Kidney tubule cell (primary cell): ENCODE measurements around the gene COG7.
A peak's percentile ranks its signal among the peaks of the same experiment; 100 is the strongest.
"Not testable (repeated sequence)": the region's sequence is repeated elsewhere in the genome, so short reads cannot be mapped to it uniquely, and the experiment has no call there.

ENCODE experiments used
- DNase-seq: peaks from one replicate; pipeline ENCODE4 v3.0.0-alpha.2; 2018; ENCODE audit warnings: low spot score

COG7 gene

DNA sequence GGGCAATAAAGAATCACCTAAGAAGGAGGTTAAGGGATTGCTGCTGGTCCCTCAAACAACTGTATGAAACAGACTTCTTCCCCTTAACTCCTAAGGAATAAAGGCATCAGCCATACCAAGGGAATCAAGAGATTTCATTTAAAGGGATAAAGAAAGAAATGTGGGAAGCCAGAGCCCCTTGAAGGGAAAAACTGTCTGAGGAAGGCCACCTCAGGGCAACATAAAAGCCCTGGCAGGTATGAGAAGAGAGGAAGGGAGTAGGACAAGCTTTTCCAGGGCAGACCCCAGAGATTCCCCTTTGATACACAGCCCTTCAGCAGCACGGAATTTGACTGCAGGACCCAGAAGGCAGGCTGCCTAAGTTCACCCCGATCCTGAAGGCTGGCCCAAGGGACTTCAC is 43.5 kb downstream of the COG7 start:
- DNase-seq: no peak

DNA sequence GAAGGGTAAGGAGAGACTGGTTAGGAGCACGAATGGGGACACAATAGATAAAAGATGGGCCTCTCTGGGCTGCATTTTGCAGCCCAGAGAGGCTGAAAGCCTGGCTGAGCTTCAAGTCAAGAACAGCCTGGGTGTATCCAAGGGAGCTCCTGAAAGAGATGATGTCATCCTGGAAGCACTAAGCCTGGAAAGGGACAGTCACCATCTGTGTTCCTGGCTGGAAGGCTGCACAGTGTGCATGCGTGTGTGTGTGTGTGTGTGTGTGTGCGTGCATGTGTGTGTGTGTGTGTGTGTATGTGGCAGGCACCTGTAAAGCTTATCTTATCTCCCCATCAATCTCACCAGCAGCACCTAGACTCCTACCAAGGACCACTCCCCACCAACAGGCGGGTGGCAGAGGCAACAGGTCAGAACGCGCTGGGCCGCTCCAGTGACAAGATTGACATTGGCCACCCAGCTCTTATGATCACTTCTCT is 44.1 kb downstream of the COG7 start:
- DNase-seq: peak; percentile 81

DNA sequence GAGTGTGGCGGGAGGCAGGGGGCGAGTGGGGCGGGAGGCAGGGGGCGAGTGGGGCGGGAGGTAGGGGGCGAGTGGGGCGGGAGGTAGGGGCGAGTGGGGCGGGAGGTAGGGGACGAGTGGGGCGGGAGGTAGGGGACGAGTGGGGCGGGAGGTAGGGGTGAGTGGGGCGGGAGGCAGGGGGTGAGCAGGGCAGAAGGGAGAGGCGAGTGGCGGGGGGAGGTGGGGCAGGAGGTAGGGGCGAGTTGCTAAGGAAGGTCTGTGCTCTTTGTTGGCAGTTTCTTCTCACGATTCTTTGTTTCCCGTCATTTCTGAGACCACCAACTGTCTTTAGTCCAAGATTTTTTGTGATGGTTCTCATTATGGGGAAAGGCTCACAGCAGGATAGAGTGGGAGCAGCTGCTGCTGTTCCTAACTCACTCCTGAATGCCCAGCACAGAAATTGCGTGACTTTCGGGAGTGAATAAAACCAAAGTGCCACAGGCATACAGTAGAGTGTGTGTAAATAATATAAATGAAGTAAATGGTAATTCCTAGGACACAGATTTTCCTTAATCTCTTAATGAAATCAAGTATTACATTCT is 44.7 kb downstream of the COG7 start:
- no peak for DNase-seq

DNA sequence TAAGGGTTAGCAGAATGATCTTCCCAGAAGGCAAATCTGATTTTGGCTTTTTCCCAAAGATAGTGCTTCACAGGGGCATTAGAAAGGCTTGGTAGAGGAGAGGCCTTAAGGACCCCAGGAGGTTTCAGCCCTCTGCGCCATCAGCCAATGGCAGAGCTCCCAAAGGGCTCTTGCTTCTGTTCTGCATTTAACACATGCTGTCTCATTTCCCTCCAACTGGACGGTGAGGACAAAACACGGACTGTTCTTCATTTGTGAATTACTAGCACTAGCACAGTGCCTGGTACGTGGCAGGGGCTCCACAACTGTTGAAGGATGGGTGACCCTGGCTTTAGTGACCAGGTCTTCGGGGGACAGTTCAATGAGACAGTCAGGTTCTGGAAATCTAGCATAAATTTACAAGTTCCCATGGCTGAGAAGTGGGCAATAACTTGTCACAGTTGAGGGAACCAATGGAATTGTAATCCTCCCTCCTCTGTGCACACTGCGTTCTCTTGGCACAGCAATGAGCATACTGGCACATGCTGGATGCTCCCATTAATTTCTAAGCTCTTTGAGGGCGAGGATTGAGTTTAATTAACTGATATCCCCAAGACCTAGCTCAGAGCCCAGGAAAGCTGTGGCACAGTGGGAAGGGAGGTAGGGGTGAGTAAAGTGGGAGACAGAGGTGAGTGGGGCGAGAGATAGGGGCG is 45.4 kb downstream of the COG7 start:
- DNase-seq: no peak

DNA sequence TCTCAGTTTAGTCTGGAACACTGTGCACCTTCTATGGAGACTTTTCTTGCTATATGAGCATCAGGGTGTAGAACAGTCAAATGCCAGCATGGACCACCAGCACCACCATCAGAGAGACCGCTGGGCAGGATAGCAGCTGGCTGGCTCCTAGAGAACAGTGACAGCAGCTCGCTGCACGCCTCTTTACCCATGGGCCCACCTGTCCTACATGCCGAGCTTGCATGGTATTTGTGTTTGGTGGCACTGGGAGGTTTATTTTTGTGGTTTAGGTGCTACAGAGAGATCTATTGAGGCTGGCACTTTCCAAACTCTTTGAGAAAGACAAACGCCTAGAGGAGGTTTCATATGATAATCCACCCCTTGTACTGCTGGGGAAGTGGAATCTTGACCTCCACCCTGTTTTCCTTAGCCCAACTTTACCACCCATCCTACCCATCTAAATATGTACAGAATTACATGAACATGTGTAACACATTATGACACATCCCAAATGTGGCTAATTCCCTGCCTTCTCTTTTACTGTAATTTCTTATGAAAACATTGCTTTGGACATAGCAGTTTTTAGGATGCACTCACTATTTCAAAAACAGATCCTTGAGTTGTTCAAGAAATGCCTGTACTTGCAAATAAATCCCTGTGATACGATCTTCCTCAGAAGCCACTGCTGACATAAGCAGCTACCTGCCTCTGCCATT is 46.3 kb downstream of the COG7 start:
- no peak for DNase-seq

DNA sequence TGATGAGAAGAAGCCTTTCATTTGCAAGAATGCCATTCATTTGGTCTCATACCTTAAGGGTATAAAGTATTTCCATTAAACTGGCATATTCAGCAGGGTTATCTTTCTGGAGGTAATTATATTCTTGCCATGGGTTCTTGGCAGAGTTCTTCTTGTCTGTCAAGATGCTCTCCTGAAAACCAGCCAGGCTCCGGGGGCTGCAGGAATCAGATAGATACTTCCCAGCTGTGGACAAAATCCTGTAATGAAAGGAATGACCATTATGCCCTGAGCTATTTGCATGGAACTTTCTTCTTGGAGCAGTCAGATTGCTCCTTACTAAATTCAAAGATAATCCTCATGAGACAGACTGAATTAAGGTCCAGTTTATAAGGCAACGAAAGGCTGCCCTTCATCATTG is 47.0 kb downstream of the COG7 start:
- no peak for DNase-seq

DNA sequence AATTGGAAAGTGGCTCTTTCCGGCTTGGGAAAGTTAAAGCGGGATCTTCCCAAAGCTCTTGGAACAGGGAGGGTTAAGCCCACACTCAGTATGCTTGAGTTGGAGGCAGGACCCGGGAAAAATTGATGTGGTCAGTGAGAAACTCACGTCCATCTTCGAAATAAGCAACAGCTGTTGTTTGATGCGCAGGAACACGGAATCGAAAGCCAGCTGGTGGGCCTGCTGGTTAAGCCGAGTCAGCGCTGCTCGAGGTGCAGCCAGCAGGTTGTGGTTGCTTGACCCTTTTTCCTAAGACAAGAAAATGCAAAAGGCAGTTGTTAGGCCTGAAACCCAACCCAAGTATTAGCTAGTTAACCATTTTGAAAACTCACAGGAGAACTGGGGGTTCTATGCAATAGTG is 49.4 kb downstream of the COG7 start:
- DNase-seq: no peak

DNA sequence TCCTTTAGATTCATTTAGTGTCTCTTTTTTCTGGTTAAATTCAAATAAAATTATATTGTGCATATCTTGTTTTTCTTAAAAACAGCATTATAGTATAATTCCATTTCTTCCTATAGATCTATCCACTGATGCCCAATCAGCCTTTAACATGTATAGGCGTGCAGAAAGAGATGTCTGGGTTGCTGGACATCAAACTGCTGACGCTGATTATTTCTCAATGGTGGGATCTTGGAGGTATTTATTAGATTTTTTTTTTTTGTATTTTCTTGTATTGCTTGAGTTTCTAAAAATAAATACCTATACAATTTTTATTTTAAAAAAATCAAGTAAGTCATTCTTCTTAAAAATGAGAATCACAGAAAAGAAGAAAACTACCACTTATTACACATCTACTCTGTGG is 50.9 kb downstream of the COG7 start:
- DNase-seq: no peak

DNA sequence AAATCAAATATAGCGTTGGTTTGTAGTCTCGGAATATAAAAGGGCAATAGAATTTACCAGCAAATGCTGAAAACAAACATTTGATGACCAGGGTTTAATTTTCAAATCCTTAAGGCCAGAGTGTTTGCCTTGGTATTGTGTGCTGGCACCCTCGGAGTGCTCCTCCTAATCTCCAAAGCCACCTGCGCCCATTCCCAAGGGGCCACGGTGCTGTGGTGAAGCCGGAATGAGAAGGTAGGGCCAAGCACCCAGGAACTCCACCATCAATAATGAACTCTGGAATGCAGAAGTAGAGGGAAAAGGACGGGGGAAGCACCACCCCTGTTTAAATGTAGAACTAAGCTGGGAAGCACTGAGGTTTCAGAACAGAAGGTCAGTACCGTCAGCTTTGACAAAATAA is 51.9 kb downstream of the COG7 start:
- no peak for DNase-seq

DNA sequence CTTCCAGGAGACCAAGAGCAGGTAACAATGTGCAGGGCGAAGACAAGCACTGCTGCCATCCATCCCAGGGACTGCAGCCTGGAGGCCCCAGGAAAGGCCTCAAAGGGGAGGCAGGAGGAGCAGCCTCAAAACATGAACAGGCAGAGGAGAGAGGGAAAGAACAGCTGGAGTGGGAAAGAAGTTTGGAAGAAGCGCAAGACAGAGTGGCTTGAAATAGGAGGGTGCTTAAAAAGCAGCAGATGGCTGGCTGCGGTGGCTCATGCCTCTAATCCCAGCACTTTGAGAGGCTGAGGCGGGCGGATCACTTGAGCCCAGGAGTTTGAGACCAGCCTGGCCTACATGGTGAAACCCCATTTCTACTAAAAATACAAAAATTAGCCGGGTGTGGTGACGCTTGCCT is 52.5 kb downstream of the COG7 start:
- not testable (repeated sequence) for DNase-seq

DNA sequence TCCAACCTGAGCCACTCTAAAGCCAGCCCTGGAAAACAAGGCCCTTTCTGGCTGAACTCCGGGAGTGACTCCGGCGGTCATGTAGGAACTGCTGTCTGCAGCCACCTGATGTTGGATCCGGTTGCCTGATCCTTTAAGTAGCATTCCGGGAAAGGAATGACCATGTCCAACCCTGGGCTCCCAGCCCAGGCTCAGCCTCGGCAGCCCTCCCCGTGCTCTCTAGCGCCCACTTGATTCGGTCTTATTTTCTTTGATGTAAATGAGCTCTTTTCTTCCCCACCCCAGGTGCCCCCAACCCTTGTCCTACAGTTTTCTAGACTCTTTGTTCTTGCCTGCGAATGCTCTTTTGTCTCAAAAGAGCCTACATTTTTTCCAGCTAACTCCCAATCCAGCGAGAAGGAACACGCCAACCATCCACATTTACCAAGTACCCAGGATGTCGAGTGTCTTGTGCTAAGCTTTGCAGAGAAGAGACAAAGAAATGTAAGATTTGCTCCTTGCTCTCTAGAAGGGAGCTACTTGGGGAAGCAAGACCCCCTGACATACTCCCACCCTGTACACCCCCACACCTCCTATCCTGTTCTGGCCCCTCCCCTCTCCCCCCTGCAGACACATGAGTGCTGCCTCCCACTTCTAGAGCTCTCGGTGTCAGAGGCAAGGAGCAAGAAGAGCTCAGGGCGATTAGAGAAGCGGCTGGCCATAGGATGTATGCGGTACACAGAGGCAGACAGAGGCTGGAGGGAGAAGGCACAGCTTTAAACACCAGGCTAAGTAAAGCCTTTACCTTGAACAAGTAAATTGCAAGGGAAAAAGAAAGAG is 53.8 kb downstream of the COG7 start:
- no peak for DNase-seq

DNA sequence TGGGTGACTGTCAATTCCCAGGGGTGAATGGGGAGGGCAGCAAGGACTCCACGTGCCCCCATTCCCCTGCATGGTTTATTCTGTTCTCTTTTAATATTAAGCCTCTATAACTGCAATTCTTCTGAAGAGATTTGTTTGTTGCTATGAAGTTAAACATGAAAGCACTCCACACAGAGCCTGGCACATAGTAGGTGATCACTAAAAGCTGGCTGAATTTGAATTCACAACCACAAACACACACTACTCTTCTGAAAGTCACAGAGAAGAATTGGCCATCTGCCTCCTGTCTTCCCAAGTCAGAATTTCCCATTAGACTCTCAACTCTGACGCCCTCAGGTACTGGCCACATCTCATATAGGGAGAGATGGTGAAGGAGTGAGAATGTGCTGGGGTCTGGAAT is 55.5 kb downstream of the COG7 start:
- DNase-seq: no peak

DNA sequence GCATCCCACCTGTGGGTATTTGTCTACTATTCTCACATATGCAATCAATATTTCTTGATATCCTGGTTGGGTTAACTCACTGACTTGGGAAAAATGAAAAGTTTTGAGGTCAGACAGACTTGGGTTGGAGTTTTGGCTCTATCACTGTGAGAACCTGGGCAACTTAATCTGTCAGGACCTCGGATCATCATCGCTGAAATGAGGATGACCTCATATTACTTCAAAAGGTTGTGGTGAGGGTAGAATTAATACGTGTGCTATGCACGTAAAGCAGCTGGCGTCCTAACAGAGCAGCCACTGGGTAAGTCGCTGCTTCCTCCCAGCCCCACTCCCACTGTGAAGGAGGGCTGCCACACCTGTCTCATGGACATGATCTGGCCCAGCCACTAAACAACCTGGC is 57.3 kb downstream of the COG7 start:
- DNase-seq: no peak

DNA sequence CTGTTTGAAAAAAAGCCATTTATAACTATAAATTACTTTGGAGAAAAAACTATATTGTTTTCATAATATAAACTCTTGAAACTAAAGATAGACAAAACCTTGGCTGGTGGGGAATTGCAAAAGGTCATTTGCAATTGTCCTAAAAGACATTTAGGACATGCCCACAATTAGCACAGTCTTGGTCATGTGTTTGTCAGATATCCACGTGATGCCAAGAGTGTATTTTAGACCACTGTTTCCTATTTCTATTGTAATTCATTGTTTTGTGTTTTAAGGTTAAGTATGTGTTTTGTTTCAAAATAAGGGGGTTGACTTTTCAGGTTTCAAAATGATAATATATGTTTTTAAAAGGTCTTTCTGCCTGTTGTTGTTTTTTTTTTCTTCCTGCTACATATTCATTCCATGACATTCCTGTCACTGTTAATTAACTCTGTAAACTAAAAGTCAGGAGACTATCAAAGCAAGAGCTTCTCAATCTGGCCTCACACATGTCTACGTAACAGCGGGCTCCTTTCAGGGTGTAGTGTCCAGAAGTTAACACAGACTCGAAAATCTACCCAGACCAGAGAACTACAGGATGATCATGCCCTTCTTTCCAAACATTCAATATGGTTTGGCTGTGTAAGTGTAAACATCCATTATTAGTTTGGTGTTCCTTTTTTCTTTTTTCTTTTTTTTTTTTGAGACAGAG is 58.7 kb downstream of the COG7 start:
- no peak for DNase-seq

DNA sequence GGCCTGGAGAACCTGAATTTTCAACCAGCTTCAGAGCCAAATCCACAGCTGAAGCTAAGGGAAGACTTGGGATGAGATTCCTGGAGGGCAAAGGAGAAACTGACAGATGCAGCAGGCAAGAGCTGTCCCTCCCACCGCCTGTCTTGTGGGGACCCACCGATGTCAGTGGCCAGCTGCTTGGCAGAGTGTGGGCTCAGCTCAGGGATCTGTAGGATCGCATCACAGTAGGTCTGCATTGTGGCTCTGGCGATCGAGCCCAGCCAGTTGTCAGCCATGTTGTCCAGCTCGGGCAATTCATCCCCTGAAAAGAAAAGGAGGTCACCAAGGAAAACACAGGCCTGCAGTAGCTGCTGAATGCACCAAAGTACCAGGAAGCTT is 60.8 kb downstream of the COG7 start:
- no peak for DNase-seq

DNA sequence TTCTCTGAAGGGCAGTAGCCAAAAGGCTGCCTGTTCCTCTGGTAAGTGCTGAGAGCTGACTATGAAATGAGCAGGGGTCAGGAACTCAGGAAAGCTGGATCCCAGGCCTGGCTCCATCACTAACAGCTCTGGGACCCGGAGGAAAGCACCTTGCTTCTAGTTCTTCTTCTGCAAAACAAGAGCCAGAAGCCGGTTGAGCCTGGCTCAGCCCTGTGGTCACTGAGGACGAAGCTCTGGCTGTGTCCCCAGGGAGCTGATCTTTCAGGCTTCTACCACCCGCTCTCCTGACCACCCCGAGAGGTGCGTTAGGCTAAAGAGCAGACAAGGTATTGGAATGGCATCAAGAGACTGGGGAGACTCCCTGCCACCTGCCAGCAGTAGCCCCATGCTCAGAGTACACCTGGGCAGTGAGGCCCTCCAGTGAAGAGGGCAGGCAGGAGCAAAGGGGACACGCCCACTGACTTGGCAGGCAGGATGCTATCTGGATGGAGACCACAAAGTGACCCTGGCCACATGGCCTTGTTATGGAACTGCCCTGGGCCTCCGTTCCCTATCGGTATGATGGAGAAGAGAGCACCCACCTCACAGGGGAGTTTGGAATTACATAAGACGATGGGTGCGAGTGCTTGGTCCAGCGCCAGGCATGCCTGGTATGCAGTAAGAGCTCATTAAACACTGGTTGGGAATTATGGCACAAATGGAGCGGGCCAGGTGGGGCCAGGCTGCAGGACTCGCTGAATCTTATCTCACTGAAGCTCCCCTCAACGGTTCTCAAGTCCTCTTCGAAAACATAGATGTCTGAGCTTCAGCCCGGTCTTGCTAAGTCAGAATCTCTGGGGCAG is 61.4 kb downstream of the COG7 start:
- DNase-seq: no peak

DNA sequence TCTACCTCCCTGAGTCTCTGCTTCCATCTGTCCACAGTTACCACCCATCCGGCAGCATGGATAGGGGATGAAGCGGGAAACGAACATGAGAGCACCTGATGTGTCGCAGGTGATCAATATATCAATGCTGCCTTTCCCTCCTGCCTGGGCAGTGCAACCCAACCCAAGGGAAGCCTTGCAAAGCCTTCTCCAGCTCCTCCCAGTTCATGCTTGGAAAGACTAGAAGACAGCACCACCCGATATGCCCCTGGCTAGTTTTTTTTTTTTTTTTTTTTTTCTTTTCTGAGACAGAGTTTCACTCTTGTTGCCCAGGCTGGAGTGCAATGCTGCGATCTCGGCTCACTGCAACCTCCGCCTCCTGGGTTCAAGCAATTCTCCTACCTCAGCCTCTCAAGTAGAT is 63.1 kb downstream of the COG7 start:
- DNase-seq: not testable (repeated sequence)

DNA sequence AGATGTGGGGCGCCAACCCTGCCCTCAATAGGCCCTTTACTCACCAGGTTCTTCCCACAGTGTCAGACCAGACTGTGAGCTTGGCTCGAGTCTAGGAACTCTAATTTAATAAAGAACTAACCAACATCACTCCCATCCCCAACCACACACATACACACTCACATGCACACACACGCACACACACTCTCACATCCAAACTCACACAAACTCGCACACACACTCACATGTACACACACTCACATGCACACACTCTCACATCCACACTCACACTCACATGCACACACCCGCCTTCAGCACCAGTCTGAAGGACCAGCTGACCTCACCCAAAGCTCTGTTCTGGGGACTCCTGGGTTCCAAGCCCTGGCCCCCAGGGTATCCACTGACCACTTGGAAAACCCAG is 63.8 kb downstream of the COG7 start:
- DNase-seq: no peak

DNA sequence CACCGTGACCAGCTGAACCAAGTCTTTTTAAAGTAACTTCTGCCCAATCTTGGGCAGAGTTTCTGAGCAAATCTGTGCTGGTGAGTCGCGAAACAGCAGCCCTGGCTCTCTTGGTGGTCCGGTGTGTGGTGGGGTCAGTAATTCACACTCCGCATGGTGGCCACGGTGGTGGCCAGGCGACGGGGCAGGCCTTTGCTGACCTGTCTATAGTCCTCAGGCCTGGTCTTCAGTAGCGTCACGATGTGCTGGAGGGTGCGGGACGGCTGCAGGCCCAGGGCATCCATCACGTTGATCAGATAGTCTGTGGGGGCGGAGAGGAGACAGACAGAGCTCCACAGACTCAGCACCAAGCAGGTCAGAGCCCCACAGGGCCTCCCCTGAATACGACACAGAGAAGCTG is 64.2 kb downstream of the COG7 start:
- no peak for DNase-seq

DNA sequence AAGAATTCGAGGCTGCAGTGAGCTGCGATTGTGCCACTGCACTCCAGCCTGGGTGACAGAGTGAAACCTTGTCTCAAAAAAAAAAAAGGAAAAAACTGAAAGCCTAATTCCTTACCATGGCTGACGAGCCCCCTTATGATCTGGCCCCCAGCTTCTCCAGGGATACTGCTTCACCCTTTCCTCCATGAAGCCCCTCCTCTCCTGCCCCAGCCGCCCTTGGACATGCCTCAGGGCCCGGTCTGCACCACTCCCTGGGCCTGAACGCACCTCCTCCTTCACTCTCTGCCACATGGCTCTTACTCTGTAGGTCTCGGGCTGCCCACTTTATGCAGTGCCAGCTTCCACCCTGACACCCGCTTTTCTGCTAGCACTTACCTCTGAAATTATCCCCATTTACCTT is 65.3 kb downstream of the COG7 start:
- no peak for DNase-seq

DNA sequence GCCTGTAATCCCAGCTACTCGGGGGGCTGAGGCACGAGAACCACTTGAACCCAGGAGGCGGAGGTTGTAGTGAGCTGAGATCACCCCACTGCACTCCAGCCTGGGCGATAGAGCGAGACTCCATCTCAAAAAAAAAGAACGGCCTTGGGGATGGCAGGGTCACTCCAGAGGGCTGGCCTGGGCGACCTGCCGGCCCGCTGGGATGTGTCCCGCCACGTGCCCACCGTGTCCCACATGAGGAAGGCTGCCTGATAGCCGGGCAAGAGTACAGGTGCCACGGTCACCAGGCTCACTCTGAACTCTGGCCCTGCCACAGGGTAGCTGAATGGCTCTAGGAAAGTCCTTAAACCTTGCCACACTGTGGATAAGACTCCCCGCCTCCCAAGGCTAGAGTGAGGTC is 67.5 kb downstream of the COG7 start:
- no peak for DNase-seq
